Measurements from ENCODE around the gene CD8B.

CD8B gene

DNA sequence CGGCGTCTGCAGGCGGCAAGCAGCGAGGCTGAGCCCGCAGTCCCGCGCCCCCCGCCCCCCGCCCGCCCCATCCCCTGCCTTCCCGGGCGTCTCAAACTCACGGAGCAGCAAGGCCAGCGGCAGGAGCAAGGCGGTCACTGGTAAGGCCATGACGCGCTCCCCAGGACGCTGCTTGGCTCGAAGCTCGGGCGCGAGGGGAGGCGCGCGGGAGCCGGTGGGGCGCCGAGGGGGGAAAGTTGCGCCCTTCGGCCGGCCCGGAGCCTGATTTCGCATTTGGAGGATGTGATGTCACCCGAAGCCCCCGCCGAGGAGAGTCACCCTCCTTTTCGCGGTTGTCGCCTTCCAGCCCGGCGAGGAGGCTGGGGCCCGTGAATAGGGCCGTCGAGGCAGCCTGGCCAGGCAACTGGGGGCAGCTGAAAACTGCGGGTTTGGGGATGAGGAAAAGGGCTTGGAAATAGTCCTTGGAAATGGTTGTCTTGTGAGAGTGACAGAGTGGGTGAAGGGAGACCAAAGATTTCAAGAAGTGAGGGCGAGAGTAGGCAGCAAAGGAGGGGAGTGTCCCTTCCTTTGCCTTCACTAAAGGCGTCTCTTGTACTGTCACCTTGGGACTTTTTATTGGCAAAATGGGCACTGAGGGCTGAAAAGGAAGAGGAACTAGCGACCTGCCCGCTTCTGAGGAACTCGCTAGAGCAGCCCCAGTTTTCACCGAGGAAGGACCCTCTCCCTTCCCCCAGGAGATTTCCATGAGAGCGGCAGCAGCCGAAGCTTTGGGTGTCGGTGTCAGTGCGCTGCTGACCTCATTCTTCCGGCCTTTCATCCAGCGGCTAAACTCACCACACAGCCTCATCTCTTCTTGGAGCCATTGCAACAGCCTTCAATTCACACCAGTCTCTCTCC, 70.8 kb downstream of the CD8B start, which contains the start of gene CD8A:
Gene CD8A, minus strand, starts transcription at position 238 of the 897 bp plus-strand sequence. Its CDS starts 88 bp downstream, at position 150.
- Histone ChIP-seq H3K4me3 (replicated peaks; ENCODE audit: low read depth, low read length) (no peak within 1 kb of the TSS), H3K36me3 (ENCODE audit: control insufficient read depth, insufficient read depth, low read length) (no peaks in the 10 kb centered on the region), H3K27me3 (replicated peaks; ENCODE audit: control insufficient read depth, insufficient read depth, low read length) (no peaks in the 10 kb centered on the region; the same call in 1 of the 2 replicates)
- TF ChIP-seq, protein P1, sequence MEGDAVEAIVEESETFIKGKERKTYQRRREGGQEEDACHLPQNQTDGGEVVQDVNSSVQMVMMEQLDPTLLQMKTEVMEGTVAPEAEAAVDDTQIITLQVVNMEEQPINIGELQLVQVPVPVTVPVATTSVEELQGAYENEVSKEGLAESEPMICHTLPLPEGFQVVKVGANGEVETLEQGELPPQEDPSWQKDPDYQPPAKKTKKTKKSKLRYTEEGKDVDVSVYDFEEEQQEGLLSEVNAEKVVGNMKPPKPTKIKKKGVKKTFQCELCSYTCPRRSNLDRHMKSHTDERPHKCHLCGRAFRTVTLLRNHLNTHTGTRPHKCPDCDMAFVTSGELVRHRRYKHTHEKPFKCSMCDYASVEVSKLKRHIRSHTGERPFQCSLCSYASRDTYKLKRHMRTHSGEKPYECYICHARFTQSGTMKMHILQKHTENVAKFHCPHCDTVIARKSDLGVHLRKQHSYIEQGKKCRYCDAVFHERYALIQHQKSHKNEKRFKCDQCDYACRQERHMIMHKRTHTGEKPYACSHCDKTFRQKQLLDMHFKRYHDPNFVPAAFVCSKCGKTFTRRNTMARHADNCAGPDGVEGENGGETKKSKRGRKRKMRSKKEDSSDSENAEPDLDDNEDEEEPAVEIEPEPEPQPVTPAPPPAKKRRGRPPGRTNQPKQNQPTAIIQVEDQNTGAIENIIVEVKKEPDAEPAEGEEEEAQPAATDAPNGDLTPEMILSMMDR (IDR thresholded peaks at IDR 0.05; ENCODE audit: insufficient read depth, low read length, poor library complexity, severe bottlenecking), result no peak
- no peak for DNase-seq (ENCODE audit: extremely low read depth, insufficient read length)

DNA sequence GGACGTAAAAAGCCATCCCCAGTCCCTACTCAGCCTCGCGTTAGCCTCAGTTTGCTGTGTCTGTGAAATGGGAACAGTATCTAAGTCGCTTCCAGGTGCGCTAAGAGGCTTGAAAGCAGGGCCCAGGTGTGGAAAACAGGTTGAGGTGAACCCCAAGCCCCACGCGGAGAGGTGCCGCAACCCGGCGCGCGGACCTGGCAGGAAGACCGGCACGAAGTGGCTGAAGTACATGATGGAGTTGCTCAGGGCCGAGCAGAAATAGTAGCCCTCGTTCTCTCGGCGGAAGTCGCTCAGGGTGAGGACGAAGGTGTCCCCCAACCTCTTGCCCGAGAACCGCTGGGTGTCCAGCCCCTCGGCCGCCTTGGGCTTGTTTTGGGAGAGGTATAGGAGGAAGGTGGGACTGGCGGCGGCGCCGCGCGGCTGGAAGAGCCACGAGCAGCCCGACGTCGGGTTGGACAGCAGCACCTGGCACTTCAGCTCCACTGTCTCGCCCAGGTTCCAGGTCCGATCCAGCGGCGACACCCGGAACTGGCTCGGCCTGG, 71.5 kb downstream of the CD8B start:
- Histone ChIP-seq H3K36me3 (ENCODE audit: control insufficient read depth, insufficient read depth, low read length) (no peaks in the 10 kb centered on the region), H3K27me3 (replicated peaks; ENCODE audit: control insufficient read depth, insufficient read depth, low read length) (no peaks in the 10 kb centered on the region; the same call in 1 of the 2 replicates), H3K4me3 (replicated peaks; ENCODE audit: low read depth, low read length) (no peak overlapping the region)
- DNase-seq (ENCODE audit: extremely low read depth, insufficient read length), result peak; percentile 18
- TF ChIP-seq, protein P1 (IDR thresholded peaks at IDR 0.05; ENCODE audit: insufficient read depth, low read length, poor library complexity, severe bottlenecking), result no peak

DNA sequence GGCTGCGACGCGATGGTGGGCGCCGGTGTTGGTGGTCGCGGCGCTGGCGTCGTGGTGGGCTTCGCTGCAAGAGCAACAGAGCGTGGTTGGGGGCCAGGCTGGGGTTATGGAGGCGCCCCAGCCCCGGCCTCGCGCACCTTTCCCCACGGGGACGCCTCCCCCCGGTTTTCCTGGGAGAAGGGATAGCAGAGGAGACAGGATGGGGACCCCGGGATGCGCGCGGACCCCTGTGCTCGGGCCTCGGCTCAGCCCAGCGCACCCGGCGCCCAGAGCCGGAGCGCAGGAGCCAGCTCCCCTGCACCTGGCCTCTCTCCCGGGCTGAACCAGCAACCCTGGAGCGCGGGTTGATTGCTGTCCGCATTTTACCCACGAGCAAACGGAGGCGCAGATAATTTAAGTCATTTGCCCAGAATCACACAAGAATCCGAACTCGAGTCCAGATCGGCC, 72.0 kb downstream of the CD8B start:
- H3K27me3 ChIP-seq (replicated peaks; ENCODE audit: control insufficient read depth, insufficient read depth, low read length), result no peaks in the 10 kb centered on the region; the same call in 1 of the 2 replicates
- DNase-seq (ENCODE audit: extremely low read depth, insufficient read length), result no peak

DNA sequence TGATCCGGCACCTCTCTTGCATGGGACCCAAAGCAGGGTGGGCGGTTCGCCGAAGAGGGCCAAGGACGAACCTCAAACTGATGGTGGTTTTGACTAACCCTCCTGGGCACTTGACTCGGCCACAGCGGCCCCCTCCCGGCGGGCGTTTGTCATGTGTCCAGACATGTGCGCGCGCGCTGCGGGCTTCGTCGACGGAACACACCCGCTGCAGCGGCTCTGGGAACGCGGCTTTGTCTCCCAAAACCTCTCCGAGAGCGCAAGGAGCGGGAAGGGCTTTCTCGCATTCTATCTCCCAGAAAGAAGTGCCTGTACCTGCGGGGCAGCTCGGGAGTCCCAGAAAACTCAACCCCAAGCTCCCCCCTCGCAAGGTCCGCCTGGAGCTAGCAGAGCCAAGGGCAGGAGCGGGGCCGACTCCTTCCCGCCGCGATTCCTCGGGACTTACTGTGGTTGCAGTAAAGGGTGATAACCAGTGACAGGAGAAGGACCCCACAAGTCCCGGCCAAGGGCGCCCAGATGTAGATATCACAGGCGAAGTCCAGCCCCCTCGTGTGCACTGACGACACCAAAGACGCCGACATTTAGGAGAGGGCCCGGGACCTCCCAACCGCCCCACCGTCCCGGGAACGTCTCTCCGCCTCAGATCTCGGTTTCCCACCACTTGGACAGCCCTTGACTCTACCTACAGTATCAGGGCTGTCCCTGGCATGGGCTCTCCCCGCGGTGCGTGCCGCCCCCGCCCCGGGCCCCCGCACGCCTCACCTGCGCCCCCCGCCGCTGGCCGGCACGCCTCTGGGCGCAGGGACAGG, 72.6 kb downstream of the CD8B start:
- Histone ChIP-seq H3K36me3 (ENCODE audit: control insufficient read depth, insufficient read depth, low read length) (no peaks in the 10 kb centered on the region), H3K4me3 (replicated peaks; ENCODE audit: low read depth, low read length) (no peak overlapping the region), H3K27me3 (replicated peaks; ENCODE audit: control insufficient read depth, insufficient read depth, low read length) (no peaks in the 10 kb centered on the region; the same call in 1 of the 2 replicates)
- TF ChIP-seq, protein P1 (IDR thresholded peaks at IDR 0.05; ENCODE audit: insufficient read depth, low read length, poor library complexity, severe bottlenecking), result no peak
- DNase-seq (ENCODE audit: extremely low read depth, insufficient read length), result no peak

More for the DNA sequence above, 72.0 kb downstream of the CD8B start:
- TF ChIP-seq, protein P1 (IDR thresholded peaks at IDR 0.05; ENCODE audit: insufficient read depth, low read length, poor library complexity, severe bottlenecking), result no peak
- Histone ChIP-seq H3K4me3 (replicated peaks; ENCODE audit: low read depth, low read length) (no peak overlapping the region), H3K36me3 (ENCODE audit: control insufficient read depth, insufficient read depth, low read length) (no peaks in the 10 kb centered on the region)

DNA sequence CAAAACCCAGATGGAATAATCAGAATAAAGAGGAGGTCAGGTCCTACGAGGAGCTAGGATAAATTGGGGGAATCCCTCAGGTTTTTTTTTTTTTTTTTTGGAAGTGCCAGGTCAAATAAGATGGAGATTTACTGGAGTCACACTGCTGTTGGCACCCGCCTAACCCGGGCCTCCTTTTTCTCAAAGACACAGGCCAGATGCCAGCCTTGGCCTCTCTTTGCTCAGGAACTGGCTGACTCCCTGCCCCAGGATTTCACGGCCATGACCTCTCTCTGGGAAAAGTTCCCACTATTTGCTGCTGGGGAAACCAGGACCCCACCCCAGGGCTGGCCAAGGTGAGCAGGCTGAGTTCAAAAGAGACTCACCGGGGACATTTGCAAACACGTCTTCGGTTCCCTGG, 73.5 kb downstream of the CD8B start:
- no peaks in the 10 kb centered on the region for H3K36me3 ChIP-seq (ENCODE audit: control insufficient read depth, insufficient read depth, low read length)
- no peak overlapping the region for H3K4me3 ChIP-seq (replicated peaks; ENCODE audit: low read depth, low read length)
- TF ChIP-seq, protein P1 (IDR thresholded peaks at IDR 0.05; ENCODE audit: insufficient read depth, low read length, poor library complexity, severe bottlenecking), result no peak
- DNase-seq (ENCODE audit: extremely low read depth, insufficient read length), result no peak
- no peaks in the 10 kb centered on the region; the same call in 1 of the 2 replicates for H3K27me3 ChIP-seq (replicated peaks; ENCODE audit: control insufficient read depth, insufficient read depth, low read length)

All from GM06990 (cell line).